Ishikawa (cell line): ENCODE measurements around the gene PDE11A.

Experiments
- EP300 ChIP-seq: IDR thresholded peaks from 2 replicates; pipeline ENCODE4 v1.6.1; 2012; ENCODE audit warnings: borderline replicate concordance
- FOXM1 ChIP-seq: IDR thresholded peaks from 2 replicates; pipeline ENCODE4 v1.6.1; 2012; ENCODE audit warnings: low read depth, borderline replicate concordance
- RAD21 ChIP-seq: IDR thresholded peaks from 2 replicates; pipeline ENCODE4 v1.6.1; 2012; ENCODE audit warnings: low read depth
- TAF1 ChIP-seq: IDR thresholded peaks from 2 replicates; pipeline ENCODE4 v1.6.1; 2012; ENCODE audit warnings: low read depth, mild to moderate bottlenecking
- YY1 ChIP-seq: IDR thresholded peaks from 2 replicates; pipeline ENCODE4 v1.6.1; 2012; ENCODE audit warnings: low read depth
- ZBTB7A ChIP-seq: IDR thresholded peaks from 2 replicates; pipeline ENCODE4 v1.6.1; 2012; ENCODE audit warnings: low read depth
- TF ChIP-seq, protein P1 (sequence below): IDR thresholded peaks from 2 replicates; pipeline ENCODE4 v1.6.1; 2012; ENCODE audit warnings: low read depth, mild to moderate bottlenecking

DNA sequence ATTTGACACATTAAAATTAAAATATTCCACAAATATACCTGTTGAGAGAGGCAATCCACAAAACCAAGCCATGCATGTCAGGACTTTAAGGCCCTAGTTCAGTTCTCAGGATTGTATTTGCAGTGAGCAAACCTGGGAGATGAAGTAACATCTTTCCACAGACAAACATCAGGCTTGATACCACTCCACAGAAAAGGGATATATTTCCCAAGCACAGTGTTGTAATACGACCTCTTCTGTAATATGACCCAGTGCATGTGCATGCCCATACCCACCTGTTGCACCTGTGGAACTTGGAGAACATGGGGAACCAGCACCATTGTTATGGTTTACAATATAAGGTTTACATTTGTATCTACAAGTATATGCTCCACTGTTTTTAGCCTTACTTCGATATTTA, 184.0 kb downstream of the PDE11A start:
- peak; percentile 66; the same call in 1 of the 2 replicates for TF ChIP-seq EP300
- TF ChIP-seq, protein P1, sequence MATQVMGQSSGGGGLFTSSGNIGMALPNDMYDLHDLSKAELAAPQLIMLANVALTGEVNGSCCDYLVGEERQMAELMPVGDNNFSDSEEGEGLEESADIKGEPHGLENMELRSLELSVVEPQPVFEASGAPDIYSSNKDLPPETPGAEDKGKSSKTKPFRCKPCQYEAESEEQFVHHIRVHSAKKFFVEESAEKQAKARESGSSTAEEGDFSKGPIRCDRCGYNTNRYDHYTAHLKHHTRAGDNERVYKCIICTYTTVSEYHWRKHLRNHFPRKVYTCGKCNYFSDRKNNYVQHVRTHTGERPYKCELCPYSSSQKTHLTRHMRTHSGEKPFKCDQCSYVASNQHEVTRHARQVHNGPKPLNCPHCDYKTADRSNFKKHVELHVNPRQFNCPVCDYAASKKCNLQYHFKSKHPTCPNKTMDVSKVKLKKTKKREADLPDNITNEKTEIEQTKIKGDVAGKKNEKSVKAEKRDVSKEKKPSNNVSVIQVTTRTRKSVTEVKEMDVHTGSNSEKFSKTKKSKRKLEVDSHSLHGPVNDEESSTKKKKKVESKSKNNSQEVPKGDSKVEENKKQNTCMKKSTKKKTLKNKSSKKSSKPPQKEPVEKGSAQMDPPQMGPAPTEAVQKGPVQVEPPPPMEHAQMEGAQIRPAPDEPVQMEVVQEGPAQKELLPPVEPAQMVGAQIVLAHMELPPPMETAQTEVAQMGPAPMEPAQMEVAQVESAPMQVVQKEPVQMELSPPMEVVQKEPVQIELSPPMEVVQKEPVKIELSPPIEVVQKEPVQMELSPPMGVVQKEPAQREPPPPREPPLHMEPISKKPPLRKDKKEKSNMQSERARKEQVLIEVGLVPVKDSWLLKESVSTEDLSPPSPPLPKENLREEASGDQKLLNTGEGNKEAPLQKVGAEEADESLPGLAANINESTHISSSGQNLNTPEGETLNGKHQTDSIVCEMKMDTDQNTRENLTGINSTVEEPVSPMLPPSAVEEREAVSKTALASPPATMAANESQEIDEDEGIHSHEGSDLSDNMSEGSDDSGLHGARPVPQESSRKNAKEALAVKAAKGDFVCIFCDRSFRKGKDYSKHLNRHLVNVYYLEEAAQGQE, result no peak
- peak; percentile 8; the same call in 1 of the 2 replicates for TF ChIP-seq RAD21
- TF ChIP-seq TAF1, result no peak
- TF ChIP-seq FOXM1, result no peak
- TF ChIP-seq YY1, result peak; percentile 14; the same call in 1 of the 2 replicates
- no peak for TF ChIP-seq ZBTB7A
